Measurements from ENCODE around the gene EIF1B.
"Not testable (repeated sequence)": the region's sequence is repeated elsewhere in the genome, so short reads cannot be mapped to it uniquely, and the experiment has no call there.

EIF1B gene

DNA sequence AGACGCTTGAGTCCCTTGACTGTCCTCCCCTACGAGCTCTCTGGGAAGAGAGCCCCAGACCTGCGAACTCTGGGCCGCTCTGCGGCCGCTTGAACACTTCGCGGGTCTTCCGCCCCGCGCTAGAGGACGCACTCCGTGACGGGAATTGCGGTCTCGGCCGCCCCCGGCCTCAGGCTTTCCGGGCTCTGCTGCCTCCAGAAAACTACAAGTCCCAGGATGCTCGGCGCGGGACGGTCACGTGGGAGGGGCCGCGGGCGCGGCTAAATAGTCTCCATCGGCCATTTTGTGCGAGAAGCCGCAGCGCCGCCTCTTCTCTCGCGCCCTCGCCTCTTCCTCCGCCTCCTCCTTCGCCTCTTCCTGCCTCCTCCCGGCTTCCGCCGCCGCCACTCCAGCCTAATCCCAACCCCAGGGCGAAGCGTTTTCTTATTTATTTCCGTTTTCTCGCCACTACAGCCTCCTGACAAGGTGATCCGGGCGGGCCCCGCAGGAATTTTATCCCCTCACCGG, at the start of gene EIF1B:
Gene EIF1B, plus strand, starts transcription at position 290 of the 507 bp plus-strand sequence. CDS start 235 bp downstream, outside the sequence.
- peak; percentile 97 for DNase-seq (ENCODE audit: low spot score)

DNA sequence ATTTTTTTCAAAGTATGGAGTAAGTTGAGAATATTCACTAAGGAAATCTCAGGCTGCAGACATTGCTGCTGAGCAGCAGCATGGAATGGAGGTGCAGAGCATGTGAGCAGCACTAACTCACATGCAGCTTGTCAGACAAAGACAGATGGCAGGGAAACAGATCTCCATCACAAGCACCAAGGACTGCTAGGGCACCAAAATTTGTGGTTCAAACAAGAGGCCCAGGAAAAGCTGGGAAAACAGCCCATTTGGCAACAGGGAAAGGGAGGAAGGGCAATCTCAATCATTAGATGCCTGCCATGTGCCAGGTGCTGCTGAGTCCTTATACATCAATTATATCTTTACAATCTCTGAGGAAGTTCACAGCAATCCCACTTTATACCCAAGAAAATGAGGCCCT, 47.2 kb upstream of the EIF1B start:
- DNase-seq (ENCODE audit: low spot score), result no peak

DNA sequence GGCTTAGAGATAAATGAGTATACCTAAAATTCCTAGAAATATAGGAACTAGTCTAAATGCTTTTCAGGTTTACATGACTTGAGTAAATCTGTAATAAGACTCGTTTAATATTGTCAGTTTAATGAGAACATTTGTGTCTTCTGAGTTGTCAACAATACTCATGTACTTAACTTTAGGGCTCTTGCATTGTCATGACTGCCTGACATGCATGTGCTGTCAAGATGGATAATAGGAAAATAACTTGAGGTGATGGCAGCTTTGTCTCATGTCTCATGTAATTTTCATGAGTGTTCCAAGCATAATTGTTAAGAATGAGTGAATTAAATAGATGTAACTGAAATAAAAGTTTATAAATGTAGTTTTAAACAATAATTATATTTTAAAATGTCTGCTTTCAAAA, 45.1 kb upstream of the EIF1B start:
- DNase-seq (ENCODE audit: low spot score), result no peak

DNA sequence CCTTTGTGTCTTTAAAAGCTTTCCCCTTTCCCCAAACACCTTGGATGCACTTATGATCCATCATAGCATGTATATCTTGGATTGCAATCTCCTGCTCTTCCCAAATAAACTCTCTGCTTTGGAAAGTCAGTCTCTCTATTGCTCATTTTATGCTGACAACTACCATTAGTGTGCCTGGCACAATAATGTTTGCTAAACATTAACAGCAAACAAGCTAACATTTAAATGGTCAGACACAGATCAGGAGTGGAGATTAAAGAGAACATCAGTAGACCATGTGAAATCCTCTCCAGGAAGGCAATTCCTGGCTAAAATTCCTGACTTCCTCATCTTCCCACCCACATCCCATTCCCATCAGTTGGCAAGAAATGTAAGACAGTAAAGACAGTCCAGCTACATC, 44.3 kb upstream of the EIF1B start:
- no peak for DNase-seq (ENCODE audit: low spot score)

DNA sequence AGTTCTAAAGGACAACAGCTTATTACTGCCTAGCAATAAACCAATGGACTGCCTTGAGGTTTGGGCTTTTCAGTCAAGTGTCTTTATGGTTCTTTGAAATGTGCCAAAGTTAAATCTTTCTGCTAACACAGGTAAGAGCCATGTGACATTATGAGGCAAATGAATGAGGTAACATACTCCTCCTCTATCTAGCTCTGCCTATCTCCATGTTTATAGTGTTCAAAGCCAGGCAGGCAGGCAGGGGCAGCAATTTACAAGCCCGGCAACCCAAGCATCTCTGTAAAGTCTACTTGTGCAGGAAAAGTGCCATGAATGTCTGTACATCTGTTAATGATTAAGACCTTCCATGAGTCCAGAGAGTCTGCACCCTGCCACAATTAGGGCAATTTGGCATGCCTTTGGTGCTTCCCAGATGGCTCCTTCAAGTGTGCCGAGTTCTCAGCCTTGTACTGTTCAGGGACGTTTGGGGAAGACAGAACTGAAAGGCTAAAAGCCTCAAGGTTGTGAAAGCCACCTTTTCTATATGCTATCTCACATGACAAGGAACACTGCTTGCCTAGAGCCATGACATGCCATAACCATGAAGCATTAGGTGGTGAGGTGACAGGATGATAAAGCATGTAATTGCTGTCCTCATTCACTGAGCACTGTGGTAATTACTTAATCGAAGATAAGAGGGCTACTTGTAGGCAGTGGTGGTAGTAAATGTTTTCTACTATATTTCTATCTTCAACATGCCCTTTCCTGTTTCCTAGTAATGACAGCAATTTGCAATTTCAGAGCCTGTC, 41.4 kb upstream of the EIF1B start:
- DNase-seq (ENCODE audit: low spot score), result no peak

DNA sequence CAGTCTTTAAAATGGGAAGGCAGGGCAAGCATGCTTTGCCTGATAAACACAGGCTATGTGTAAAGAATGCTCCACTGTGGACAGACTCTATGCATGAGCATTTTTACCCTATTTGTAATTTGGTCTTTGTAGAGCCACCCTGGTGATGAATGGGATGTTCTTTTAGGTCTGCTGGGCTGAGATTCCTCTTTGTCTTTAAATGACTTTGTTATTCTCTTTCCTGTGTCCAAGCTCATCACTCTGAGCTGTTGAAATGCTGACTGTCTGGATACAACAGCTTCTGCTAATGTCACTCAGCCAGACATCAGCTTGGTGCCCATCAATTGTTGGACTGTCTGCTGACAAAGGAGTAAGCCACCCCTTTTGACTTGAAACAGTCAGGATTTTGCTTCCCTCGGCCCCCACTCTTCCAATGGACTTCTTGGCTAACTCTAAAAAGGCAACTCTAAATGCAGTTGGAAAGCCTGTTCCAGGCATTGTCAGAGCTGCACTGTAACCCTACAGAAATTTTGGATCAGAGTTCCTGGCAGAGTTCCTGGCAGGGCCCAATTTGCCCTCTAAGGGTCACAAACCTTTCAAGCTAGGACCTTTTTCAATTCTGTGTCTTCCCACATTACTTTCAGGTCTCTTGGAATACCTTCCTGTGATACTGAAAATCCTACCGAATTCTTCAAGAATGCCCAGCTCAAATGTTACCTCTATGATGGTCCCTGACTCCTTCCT, 40.5 kb upstream of the EIF1B start:
- DNase-seq (ENCODE audit: low spot score), result no peak

DNA sequence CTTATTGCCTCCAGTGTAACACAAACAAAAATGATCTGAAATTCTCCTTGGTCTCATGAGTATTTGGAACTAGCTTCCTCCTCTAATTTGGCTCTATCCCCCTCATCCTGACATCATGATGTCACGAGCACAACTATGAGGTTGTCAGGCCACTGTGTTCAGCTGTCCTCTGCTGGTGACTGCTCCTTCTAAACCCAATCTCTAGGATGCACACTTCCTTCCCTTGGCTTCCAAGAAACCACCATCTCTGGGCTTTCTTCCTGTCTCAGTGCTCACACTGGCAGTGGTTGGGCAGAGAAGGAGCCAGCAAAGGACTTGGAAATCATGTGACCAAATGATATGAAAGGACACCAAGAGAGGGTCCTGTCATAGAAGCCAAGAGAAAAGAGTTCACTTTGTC, 30.7 kb upstream of the EIF1B start:
- no peak for DNase-seq (ENCODE audit: low spot score)

DNA sequence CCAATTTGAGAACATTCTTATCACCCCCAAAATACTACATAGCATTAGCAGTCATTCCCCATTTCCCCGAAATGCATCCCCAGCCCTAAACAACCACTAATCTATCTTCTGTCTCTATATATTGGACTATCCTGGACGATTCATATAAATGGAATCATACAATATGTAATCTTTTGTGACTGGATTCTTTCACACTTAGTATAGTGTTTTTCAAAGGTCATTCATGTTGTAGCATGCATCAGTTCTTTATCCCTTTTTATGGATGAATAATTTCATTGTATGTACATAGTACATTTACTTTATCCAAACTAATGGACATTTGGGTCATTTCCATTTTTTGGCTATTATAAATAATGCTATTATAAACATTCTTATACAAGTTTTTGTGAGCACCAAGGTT, 27.5 kb upstream of the EIF1B start:
- DNase-seq (ENCODE audit: low spot score), result no peak

DNA sequence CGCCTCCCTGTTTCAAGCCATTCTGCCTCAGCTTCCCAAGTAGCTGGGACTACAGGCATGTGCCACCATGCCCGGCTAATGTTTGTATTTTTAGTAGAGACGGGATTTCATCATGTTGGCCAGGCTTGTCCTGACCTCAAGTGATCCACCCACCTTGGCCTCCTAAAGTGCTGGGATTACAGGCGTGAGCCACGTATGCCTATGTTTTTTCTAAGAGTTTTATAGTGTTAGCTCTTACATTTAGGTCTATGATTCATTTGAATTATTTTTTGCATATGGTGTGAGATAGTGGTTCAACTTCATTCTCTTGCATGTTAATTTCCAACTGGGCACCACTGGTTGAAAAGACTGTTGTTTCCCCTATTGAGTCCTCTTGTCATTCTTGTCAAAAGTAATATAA, 26.4 kb upstream of the EIF1B start:
- DNase-seq (ENCODE audit: low spot score), result not testable (repeated sequence)

DNA sequence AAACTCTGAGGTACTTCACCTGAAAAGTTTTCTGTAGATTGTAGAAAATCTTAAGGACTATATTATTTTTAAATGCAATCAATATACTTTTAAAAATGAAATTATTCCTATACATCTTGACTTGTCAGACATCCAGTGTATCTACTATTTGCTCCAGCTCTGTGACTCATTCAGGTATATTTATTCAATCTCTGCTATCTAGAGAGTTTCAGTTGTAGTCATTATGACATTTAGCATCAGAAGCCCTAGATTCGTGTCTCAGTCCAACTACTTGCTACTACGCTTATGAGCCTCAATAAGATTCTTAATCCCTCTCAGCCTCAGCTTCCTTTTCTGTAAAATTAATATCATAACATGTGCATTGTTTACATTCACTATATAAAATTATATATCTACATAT, 22.3 kb upstream of the EIF1B start:
- DNase-seq (ENCODE audit: low spot score), result no peak

DNA sequence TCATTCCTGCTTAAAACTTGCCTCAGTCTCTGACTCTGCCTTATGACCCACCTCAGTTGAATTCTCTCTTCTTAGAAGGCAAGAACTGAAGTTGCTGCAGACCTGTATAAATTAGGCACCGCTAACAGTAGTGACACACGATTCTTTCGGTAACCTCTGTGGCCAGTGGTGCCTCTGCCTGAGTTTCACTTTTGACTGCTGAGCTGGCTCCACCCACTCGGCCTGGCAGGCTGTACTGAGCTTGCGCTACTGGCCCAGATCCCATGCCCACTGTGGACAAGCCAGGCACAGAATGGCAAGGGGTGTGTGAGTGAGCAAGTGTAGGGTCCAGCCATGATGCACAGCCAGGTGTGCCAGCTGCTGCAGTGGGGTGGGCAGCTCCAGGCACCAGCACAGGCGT, 19.1 kb upstream of the EIF1B start:
- no peak for DNase-seq (ENCODE audit: low spot score)

DNA sequence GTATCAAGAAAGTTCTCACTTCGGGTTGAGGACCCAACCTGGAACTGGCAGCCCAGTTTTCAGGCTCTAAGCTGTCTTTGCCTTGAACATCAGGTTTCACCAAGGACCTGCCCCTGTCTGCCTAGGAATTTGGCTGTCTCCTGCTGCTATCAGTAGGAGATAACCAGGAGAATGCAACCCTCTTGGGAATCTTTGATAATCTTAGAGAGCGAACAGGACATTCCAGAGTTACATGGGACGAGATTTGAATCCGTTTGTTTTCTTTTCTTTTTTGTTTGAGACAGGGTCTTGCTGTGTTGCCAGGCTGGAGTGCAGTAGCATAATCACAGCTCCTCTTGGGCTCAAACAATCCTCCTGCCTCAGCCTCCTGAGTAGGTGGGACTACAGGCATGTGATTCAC, 18.0 kb upstream of the EIF1B start:
- DNase-seq (ENCODE audit: low spot score), result no peak

DNA sequence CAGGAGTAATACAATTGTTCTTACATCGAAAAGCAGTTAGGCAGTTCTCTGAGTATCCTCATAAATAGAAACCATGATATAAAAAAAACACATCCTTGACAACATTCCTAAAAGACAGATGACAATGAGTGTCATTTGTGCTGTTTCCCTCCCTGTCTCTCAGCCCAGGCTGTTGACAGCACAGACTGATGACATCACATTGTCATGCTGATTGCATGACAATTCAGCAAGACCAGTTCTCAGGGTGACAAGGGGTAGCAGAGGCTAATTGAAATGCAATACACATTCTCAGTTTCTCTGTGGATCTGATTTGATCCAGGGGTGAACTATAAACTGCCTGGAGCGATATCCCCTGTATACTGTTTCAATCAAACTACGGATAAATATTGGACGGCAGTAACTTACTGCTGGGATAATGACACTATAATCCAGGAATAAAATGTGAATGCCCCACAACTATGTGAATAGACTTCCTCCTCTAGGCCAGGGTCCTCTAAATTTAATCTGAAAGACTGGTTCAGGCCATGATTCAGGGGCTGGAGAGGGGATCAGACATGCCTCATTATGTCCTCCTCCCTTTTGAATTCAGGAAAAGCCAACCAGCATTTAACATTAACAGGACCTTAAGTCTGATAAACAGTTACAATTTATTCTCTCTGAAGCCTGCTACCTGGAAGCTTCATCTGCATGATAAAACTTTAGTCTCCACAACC, 16.7 kb upstream of the EIF1B start:
- no peak for DNase-seq (ENCODE audit: low spot score)

DNA sequence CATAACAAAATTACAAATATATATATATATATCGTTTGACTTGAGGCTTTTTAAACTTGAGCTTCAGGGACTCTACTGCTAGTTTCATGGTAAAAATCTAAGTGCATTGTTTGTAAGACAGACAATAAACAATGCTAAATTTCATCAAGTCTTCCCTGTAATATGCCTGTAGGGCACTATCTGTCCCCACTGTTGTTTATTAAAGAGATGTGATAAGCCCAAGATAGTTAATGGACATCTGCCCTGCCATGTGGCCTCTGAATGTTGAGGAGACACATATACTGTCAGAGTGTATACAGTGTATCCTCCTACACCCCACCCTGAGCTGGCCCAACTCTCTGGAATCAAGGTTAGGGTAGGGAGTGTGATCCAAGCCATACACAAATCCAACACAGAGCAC, 15.1 kb upstream of the EIF1B start:
- DNase-seq (ENCODE audit: low spot score), result no peak

DNA sequence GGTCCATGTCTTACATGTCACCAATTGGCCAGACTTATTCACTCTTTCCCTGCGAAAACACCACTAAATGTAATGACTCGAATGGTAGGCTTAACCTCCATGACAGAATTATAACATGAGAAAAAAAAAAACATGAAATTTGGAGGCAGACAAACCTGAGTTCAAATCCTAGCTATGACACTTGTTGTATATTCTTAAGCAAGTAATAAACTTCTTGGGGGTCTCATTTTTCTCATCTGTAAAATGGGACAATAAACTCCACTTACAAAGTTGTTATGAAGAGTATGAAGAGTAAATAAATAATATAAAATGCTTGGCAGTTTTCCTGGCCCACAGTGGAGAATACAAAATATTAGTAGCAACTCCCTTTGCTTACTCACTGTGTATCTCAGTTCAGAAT, 11.4 kb upstream of the EIF1B start:
- DNase-seq (ENCODE audit: low spot score), result no peak

DNA sequence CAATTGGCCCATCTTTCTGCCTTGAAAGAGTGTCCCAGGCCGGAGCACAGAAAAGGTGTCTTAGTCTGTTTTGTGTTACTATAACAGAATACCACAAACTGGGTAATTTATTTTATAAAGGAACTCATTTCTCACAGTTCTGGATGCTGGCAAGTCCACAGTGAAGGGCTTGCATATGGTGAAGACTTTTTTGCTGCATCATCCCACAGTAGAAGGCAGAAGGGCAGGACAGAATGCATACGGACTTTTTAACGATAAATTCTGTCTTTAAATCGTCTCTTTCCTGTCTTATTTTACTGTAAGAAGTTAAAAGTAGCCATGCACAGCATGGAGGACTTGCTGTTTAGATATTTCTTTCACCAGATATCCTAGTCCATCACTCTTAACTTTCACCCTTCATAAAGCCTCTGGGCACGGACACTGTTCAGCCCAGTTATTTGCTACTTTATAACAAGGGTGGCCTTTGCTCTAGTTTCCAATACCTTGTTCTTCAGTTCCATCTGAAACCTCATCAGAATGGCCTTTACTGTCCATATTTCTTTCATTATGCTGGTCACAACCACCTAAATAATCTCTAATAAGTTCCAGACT, 10.3 kb upstream of the EIF1B start:
- no peak for DNase-seq (ENCODE audit: low spot score)

DNA sequence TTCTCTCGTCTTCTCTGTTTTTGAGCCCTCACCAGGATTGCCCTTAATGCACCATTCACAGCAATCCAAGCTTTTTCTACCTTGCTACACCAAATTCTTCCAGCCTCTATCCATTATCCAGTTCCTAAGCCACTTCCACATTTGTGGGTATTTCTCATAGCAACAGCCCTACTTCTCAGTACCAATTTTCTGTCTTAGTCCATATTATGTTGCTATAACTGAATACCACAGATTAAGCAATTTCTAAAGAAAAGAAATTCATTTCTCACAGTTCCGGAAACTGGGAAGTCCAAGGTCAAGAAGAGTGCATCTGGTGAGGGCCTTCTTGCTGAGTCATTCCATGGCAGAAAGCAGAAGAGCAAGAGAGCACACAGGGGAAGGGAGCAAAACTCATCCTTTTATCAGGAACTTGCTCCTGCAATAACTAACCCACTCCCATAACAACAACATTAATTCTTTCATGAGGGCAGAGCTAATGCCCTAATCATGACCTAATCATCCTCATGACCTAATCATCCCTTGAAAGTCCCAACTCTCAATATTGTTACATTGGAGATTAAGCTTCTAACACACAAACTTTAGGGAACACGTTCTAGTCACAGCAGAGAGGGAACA, 9.7 kb upstream of the EIF1B start:
- DNase-seq (ENCODE audit: low spot score), result no peak

DNA sequence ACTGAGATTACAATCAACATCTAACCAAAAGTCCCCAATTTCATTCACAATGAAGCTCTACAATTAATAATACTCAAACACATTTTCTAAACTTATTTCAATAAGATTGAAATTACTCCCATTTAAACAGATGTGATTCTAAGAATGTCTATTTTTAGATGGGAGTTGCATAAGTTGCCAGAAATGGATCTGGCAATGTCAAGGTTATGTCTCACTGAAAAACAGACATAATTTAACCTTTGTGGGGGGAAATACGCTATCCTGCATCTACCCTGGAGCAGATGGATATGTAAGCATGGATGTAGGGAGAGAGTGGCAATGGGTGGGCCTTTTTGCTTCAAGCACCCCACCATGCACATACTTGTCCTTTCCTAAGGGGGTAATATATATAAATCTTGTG, 6.7 kb upstream of the EIF1B start:
- DNase-seq (ENCODE audit: low spot score), result no peak

DNA sequence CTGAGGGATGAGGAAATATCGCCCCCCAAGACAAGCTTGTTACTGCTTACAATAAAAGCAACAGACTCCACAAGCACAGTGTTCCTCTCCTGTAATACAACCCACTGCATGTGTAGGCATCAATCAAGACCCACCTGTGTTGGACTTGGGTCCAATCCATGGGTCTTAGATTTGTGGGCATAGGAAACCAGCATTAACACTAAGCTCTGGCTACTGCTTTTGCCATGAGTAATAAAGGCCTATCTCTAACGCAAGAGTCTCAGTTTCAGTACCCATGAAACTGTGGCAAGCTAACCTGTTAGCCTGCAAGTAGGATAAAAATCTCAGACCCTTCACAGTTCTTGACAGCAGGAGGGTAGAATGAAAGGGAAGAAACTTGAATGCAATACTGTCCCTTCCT, 5.2 kb upstream of the EIF1B start:
- DNase-seq (ENCODE audit: low spot score), result no peak

DNA sequence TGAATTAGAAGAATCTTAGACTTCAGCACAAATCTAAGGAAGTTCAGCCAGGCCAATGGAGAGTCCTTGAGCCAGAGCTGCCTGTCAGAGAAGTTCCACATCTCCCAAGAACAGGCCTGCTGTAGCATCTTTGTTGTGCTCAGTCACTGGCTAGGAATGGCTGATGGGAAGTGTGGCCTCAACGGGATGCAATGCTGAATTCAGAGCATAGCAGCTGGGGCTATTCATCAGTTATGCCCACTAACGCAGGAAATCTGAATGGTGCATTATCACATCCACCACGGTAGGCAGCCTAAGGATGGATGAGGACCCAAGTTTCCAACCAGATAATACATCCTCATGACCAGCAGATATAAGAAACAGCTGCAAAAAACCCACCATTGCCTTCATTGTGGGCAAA, 3.2 kb upstream of the EIF1B start:
- no peak for DNase-seq (ENCODE audit: low spot score)

DNA sequence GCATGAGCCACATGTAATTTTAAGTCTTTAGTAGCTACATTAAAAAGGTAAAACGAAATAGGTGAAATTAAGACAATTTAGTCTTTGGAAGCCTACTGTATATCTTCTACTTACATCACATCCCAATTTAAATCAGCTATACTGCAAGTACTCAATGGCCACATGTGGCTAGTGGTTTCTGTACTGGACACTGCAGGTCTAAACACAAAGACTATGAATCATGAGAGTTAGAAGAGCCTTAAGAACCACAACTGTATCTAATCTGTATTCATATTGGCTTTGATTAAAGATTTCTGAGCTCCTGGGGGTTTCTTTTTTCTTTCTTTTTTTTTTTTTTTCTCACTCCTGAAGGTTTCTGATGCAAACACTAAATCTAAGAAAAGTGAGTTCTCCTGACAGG, 2.3 kb upstream of the EIF1B start:
- DNase-seq (ENCODE audit: low spot score), result no peak
